Heart left ventricle (tissue), 16 donors: ENCODE measurements around the gene EIF2AK2. TPM values are rescaled to one million over a fixed set of nuclear protein-coding genes. Genes with fewer than 3 reads are reported as not detected.
A peak's percentile ranks its signal among the peaks of the same experiment; 100 is the strongest.
"Not testable (repeated sequence)": the region's sequence is repeated elsewhere in the genome, so short reads cannot be mapped to it uniquely, and the experiment has no call there.

Experiments used
- ATAC-seq, 4 donors: fragments of 200-7000 bp; cut with Tn5 transposase; one replicate each; pipeline ENCODE4 v1.9.1; 2020 to 2022; ENCODE audit warnings: moderate library complexity in 4 of 4, mild to moderate bottlenecking in 3 of 4, moderate number of reproducible peaks in 1 of 4
- DNase-seq, 5 donors: peaks; one replicate each; pipeline ENCODE4 v3.0.0-alpha.2; 2020
- H3K27ac ChIP-seq, 12 donors: fragments of 200-600 bp; sonication (generic) in 4 of 12; one replicate each; pipeline versions ENCODE4 v1.5.0 to v1.8.0; 2016 to 2022; ENCODE audit warnings: mild to moderate bottlenecking in 2 of 12
- H3K27me3 ChIP-seq, 9 donors: fragments of 200-600 bp; sonication (generic) in 2 of 9; one replicate each; pipeline versions ENCODE4 v1.5.1 to v1.8.0; 2016 to 2022; ENCODE audit warnings: mild to moderate bottlenecking in 3 of 9
- H3K36me3 ChIP-seq, 9 donors: fragments of 200-600 bp; sonication (generic) in 2 of 9; one replicate each; pipeline versions ENCODE4 v1.5.0 to v1.8.0; 2018 to 2022; ENCODE audit warnings: mild to moderate bottlenecking in 2 of 9
- H3K4me1 ChIP-seq, 12 donors: fragments of 200-600 bp; sonication (generic) in 4 of 12; one replicate each; pipeline versions ENCODE4 v1.5.0 to v1.8.0; 2016 to 2022; ENCODE audit warnings: mild to moderate bottlenecking in 3 of 12
- H3K4me3 ChIP-seq, 12 donors: fragments of 200-600 bp; sonication (generic) in 4 of 12; one replicate each; pipeline versions ENCODE4 v1.5.0 to v1.8.0; 2017 to 2022; ENCODE audit warnings: mild to moderate bottlenecking in 9 of 12, moderate library complexity in 4 of 12
- H3K9me3 ChIP-seq, 12 donors: fragments of 200-600 bp; sonication (generic) in 4 of 12; one replicate each; pipeline versions ENCODE4 v1.5.0 to v1.8.0; 2016 to 2022; ENCODE audit warnings: mild to moderate bottlenecking in 1 of 12
- CTCF ChIP-seq, 12 donors: fragments of 200-600 bp; sonication (generic) in 4 of 12; IDR thresholded peaks; one replicate each; pipeline versions ENCODE4 v1.5.0 to v1.8.0; 2018 to 2022; ENCODE audit warnings: antibody characterized with exemption in 12 of 12, mild to moderate bottlenecking in 5 of 12
- POLR2A ChIP-seq, 2 donors: fragments of 450-650 bp; IDR thresholded peaks; one replicate each; pipeline ENCODE4 v1.6.1; 2017; ENCODE audit warnings: antibody characterized with exemption in 2 of 2, mild to moderate bottlenecking in 2 of 2, moderate library complexity in 2 of 2
- WGBS, 4 donors: extraction: QIAGEN DNeasy Blood & Tissue Kit in 2 of 4; methylation state at CpG; one replicate each; pipeline versions ENCODE4 v1.1.5 to v1.1.7; 2013 to 2018; 5-methylcytosine and 5-hydroxymethylcytosine counted together
- intact Hi-C, 10 donors: fragments of 100-400 bp; cut with DNase I; formaldehyde crosslinking; loops; one replicate each; pipeline versions ENCODE4 v1.11.1 to v1.14.2; 2022
- long read RNA-seq, 3 donors: library from polyadenylated mRNA; unstranded; transcript quantifications; one replicate each; pipeline ENCODE4 v2.0.0, GENCODE V29; 2020 to 2021
- polyA plus RNA-seq, 2 donors: library from polyadenylated mRNA; stranded (reverse); fragments of 200-250 nt; gene quantifications; one replicate each; pipeline ENCODE4 v1.2.3, GENCODE V29; 2013
- total RNA-seq, 9 donors: library from RNA; depleted of rRNA in 2 of 9; stranded (reverse); fragments of >200 nt in 2 of 9; fragmentation: NEBNext Ultra II Directional in 3 of 9; extraction: Animal tissue kit (Norgen Biotek cat#: 25700) in 3 of 9; gene quantifications; one replicate each; pipeline versions ENCODE4 v1.1.0 to v1.2.4, GENCODE V29; 2016 to 2023
- donor health status: ischemic (EF 13 %, LVEDD 7.1; RV severe dilation, severe dysfunction).
- donor health status: healthy with polysubstance abuse.
- donor health status: DM: no; HTN: yes; CAD: no.
- donor health status: DM: no; HTN: no; CAD: no.
- donor health status: ischemic (EF 25% LVEDD 6.9; RV normal size, moderate dysfunction).
- donor health status: ischemic (EF 25% LVEDD 5.7; RV mildly dilated, moderate dysfunction).
- donor health status: healthy.
- donor health status: DM: yes; HTN: yes; CAD: no.
- donor health status: ischemic (EF 35%, LVEDD 5.7; RV mildly dilated, moderate dysfunction).
- donor health status: nonischemic (EF 11% LVEDD 7.7; RV severe dilation, severe dysfunction).
- donor health status: DM: yes; HTN: yes; CAD: no.
- donor health status: PGD.
- donor health status: ischemic (EF 29% LVEDD 5.4; RV normal size, mild dysfunction).
- donor health status: nonischemic (EF 23%, LVEDD 6.1; RV moderate dilation, normal function).

EIF2AK2 gene
- total RNA-seq (10 to 100 TPM; 12.5 to 38.2 (median 19.6) TPM), polyA plus RNA-seq (1 to 10 TPM; 4.9 to 5.0 TPM)
- long read RNA-seq, donor 1, full-length matches to known transcripts = 5 of 30 reads
- long read RNA-seq, donor 1, partial matches to known transcripts = 10 of 30 reads
- long read RNA-seq, donor 1, other reads (novel, unspliced or antisense) = 15 of 30 reads
- long read RNA-seq, donor 2, full-length matches to known transcripts = 20 of 73 reads
- long read RNA-seq, donor 2, partial matches to known transcripts = 30 of 73 reads
- long read RNA-seq, donor 2, other reads (novel, unspliced or antisense) = 23 of 73 reads
- long read RNA-seq, donor 3, full-length matches to known transcripts = 7 of 20 reads
- long read RNA-seq, donor 3, partial matches to known transcripts = 12 of 20 reads
- long read RNA-seq, donor 3, other reads (novel, unspliced or antisense) = 1 of 20 reads

GRCh38 chr2:37156857-37157714 lies at the start of gene EIF2AK2:
TSS of gene EIF2AK2 (minus strand) at chr2:37156980. CDS start at chr2:37147806, 9,174 bp downstream.
- peaks cover 0 to 17% (median 0%) of the 10 kb centered on the region in 9 donors for H3K36me3 ChIP-seq
- H3K4me3 ChIP-seq = peak within 1 kb of the TSS; percentile 72 to 100 (median 89)
- H3K9me3 ChIP-seq = no peaks in the 10 kb centered on the region
- no peaks in the 10 kb centered on the region for H3K27me3 ChIP-seq
- intact Hi-C loops = loop anchor here in 1 of 10 donors (10.0 kb wide), 1 partner anchor 718 kb away; no protein-coding TSS in a partner anchor
- DNase-seq (peak; percentile 86 to 91 (median 88)), ATAC-seq (peak; percentile 60 to 94 (median 90))
- TF ChIP-seq CTCF (IDR thresholded peaks at IDR 0.05) = peak in 1 of 12 donors; percentile 11
- no peak for TF ChIP-seq POLR2A (IDR thresholded peaks at IDR 0.05)
- H3K27ac ChIP-seq = peak within 1 kb of the TSS; percentile 75 to 96 (median 92)
- WGBS, 4 donors = 10 to 27% (median 13%) methylated on average over 23 to 55 of the region's 55 CpGs
- peaks cover 0 to 25% (median 18%) of the 10 kb centered on the region in 12 donors for H3K4me1 ChIP-seq

DNA sequence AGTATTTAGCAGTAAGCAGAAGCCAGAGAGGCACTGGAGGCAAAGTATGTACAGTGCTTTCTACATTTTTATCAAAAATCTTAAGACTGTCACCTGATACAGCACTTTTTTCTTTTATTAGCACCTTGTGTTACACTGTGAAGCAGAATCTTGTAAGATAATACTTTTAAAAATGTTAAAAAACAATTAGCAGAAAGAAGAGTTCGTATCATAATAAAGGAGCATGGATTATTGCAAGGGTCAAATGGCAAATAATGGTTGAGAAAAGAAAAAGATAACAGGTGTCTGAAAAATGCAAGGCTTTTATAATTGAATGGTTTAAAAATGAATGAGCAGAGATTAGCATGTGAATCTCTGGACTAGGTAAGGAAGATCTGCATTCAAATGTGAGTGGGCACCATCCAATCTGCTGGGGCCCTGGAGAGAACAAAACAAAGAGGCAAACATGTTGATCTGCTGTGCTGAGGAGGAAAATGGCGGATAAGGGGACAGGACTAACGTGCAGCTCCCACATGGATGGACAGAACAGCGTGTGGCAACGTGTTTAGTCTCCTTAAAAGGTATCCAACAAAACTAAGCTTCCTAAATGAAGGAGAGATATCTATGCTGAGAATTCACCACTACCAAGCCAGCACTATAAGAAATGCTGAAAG lies 49.0 kb upstream of the EIF2AK2 start:
- no peaks in the 10 kb centered on the region for H3K27me3 ChIP-seq
- peaks cover 0 to 43% (median 18%) of the 10 kb centered on the region in 12 donors for H3K9me3 ChIP-seq
- 86 to 93% (median 91%) methylated on average over 5 of the region's 5 CpGs for WGBS, 4 donors
- no peak for ATAC-seq
- no peak overlapping the region for H3K4me3 ChIP-seq
- TF ChIP-seq CTCF (IDR thresholded peaks at IDR 0.05) = no peak
- TF ChIP-seq POLR2A (IDR thresholded peaks at IDR 0.05) = no peak
- DNase-seq = no peak
- H3K27ac ChIP-seq = no peak overlapping the region
- peaks cover 0 to 3% (median 0%) of the 10 kb centered on the region in 12 donors for H3K4me1 ChIP-seq
- peaks cover 2 to 100% (median 87%) of the 10 kb centered on the region in 9 donors for H3K36me3 ChIP-seq
- intact Hi-C loops = no loop called here

DNA sequence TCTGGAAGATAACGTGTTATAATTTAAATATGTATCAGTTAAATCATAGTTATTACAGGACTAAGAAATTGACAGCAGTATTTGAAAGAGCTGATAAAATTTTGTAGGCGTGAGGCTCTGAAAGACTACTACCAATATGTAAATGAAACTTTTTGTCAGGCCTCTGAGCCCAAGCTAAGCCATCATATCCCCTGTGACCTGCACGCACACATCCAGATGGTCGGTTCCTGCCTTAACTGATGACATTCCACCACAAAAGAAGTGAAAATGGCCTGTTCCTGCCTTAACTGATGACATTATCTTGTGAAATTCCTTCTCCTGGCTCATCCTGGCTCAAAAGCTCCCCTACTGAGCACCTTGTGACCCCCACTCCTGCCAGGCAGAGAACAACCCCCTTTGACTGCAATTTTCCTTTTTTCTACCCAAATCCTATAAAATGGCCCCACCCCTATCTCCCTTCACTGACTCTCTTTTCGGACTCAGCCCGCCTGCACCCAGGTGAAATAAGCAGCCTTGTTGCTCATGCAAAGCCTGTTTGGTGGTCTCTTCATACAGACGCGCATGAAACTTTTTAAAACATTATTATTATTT lies 48.4 kb upstream of the EIF2AK2 start:
- WGBS, 4 donors = 80 to 90% (median 83%) methylated on average over 8 of the region's 8 CpGs
- ATAC-seq, intact Hi-C loops, H3K27me3 ChIP-seq, DNase-seq, H3K4me3 ChIP-seq, H3K27ac ChIP-seq, H3K4me1 ChIP-seq: not testable (repeated sequence)
- peaks cover 0 to 43% (median 18%) of the 10 kb centered on the region in 12 donors for H3K9me3 ChIP-seq
- H3K36me3 ChIP-seq = peaks cover 2 to 99% (median 86%) of the 10 kb centered on the region in 9 donors

DNA sequence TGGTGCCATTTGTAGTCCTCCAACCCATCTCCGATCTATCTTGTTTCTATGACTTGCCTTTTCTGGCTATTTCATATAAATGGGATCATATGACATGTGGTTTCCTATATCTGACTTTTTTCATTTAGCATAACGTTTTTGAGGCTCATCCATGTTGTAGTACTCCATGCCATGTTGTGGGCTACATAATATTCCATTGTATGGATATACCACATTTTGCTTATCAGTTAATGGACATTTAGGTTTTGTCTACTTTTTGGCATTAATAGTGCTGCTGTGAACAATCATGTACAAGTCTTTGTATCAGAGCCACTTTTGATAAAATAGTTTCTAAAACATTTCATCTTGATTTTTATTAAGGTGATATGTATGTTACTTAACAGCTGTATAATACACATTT lies 46.9 kb upstream of the EIF2AK2 start:
- Histone ChIP-seq H3K9me3 (peaks cover 0 to 33% (median 11%) of the 10 kb centered on the region in 12 donors), H3K4me1 (peaks cover 0 to 6% (median 0%) of the 10 kb centered on the region in 12 donors), H3K27me3 (no peaks in the 10 kb centered on the region), H3K4me3 (no peak overlapping the region), H3K27ac (no peak overlapping the region), H3K36me3 (peaks cover 2 to 89% (median 72%) of the 10 kb centered on the region in 9 donors)
- ATAC-seq (no peak), DNase-seq (no peak)
- intact Hi-C loops = no loop called here
- WGBS, 4 donors = 94 to 98% (median 95%) methylated on average over 2 of the region's 2 CpGs
- no peak for TF ChIP-seq CTCF (IDR thresholded peaks at IDR 0.05)
- TF ChIP-seq POLR2A (IDR thresholded peaks at IDR 0.05) = no peak
